Measurements from ENCODE around the gene DPY19L1.
"Not testable (repeated sequence)": the region's sequence is repeated elsewhere in the genome, so short reads cannot be mapped to it uniquely, and the experiment has no call there.

The DPY19L1 gene

GRCh38 chr7:34878944-34879735 lies 158.1 kb downstream of the DPY19L1 start:
- H3K4me3 ChIP-seq, H3K27ac ChIP-seq: not testable (repeated sequence)

Data from skin epidermis (tissue), 12 donors.